Activated CD4-positive, alpha-beta T cell treated with anti-CD3 and anti-CD28 coated beads for 4 hours (primary cell): ENCODE results near the gene CD14.
"Not testable (repeated sequence)": the region's sequence is repeated elsewhere in the genome, so short reads cannot be mapped to it uniquely, and the experiment has no call there.

Source experiments
- DNase-seq, 2 donors: peaks; one replicate each; pipeline ENCODE4 v3.0.0-alpha.2; 2020

Gene CD14

GRCh38 chr5:140593070-140593469 lies 39.9 kb downstream of the CD14 start:
- DNase-seq: not testable (repeated sequence)

GRCh38 chr5:140591747-140592372 lies 41.1 kb downstream of the CD14 start:
- no peak for DNase-seq

- no peak for DNase-seq
Measured at GRCh38 chr5:140590861-140591260, 42.1 kb downstream of the CD14 start.

GRCh38 chr5:140588311-140589070 lies 44.5 kb downstream of the CD14 start:
- DNase-seq: no peak

- DNase-seq: no peak
Measured at GRCh38 chr5:140587495-140587894, 45.5 kb downstream of the CD14 start.
